GM10266 (cell line): ENCODE measurements around the gene UBE2Q1.

Experiments
- DNase-seq: peaks from one replicate; pipeline ENCODE4 v3.0.0; 2012; ENCODE audit errors: extremely low spot score
- TF ChIP-seq, protein P1 (sequence below): IDR thresholded peaks from 2 replicates; pipeline ENCODE4 v1.5.1; 2012; ENCODE audit warnings: mild to moderate bottlenecking, low read depth; ENCODE audit not compliant: control insufficient read depth, insufficient read depth; ENCODE audit errors: missing control alignments

Gene UBE2Q1

GRCh38 chr1:154586641-154587040 lies 28.2 kb upstream of the UBE2Q1 start:
- TF ChIP-seq, protein P1, sequence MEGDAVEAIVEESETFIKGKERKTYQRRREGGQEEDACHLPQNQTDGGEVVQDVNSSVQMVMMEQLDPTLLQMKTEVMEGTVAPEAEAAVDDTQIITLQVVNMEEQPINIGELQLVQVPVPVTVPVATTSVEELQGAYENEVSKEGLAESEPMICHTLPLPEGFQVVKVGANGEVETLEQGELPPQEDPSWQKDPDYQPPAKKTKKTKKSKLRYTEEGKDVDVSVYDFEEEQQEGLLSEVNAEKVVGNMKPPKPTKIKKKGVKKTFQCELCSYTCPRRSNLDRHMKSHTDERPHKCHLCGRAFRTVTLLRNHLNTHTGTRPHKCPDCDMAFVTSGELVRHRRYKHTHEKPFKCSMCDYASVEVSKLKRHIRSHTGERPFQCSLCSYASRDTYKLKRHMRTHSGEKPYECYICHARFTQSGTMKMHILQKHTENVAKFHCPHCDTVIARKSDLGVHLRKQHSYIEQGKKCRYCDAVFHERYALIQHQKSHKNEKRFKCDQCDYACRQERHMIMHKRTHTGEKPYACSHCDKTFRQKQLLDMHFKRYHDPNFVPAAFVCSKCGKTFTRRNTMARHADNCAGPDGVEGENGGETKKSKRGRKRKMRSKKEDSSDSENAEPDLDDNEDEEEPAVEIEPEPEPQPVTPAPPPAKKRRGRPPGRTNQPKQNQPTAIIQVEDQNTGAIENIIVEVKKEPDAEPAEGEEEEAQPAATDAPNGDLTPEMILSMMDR = no peak
- no peak for DNase-seq

DNA sequence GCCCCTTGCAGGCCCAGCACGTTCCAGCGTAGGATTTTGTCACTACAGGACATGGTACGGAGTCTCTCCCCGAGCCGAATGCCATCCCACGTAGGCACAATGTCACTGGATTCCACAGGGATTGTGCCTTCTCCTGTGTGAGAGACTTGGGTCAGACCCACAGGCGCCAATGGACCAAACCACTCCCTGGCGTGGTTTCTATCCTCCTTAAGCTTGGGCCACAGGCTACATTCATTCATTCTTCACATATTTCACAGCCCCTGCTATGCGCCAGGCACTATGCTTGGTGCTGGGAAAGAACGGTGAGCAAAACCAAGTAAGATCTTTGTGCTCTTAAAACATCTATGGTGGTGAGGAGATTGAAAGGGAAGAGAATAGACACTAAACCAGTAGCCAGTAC lies 27.8 kb upstream of the UBE2Q1 start:
- no peak for DNase-seq
- TF ChIP-seq, protein P1 = no peak

DNA sequence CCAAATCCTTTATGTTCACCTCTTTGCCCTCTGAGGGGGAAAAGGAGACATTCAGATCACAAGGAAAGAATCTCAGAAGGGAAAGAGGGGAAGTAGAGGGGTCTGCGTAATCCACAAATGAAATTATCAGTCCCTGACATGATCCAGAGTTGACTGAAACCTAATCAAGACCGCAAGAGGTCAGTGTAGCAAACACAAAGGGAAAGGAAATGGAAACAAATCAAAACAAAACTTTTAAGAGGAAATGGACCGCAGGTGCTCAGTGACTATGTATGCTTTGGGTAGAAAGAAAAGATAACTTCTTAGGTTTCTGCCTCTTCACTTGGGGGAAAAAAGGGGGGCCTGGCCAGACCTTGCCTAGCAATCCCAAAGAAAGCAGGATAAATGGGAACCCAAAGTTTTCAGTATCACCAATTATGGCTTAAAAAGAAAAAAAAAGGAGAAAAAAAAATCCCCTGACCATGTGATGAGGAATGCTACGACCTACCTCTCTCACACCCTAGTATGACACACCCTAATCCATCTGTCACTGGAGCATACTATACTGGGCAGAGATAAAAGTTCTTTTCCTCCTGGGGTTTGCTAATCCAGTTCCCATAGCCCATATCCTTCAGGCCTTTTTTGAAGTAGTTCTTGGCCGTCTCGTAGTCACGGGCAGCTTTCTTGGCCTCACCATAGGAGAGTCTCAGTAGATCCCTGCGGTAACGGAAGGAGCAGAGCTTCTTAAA lies 26.0 kb upstream of the UBE2Q1 start:
- TF ChIP-seq, protein P1 = no peak

GRCh38 chr1:154583773-154584172 lies 25.3 kb upstream of the UBE2Q1 start:
- DNase-seq = no peak
- TF ChIP-seq, protein P1 = no peak

More for the DNA sequence above, 26.0 kb upstream of the UBE2Q1 start:
- DNase-seq = no peak

GRCh38 chr1:154582885-154583284 lies 24.4 kb upstream of the UBE2Q1 start:
- no peak for DNase-seq
- TF ChIP-seq, protein P1 = no peak

DNA sequence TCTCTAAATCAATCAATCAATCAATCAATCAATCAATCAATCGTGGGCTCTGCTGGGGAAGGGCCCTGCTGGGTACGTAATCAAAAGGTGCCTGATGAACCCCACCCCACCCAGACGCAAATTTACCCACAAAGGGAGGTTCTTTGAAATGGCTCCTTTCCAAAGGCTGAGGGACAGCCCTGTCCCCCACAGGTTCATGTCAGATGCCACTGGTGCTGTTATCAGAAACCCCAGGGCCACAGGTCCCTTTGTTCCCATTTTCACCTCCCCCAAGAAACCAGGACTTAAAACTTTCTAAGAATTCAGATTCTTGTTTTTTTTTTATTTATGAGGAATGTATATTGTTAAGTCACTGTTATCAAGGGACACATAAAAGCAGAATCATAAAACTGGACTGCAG lies 23.3 kb upstream of the UBE2Q1 start:
- TF ChIP-seq, protein P1 = no peak
- no peak for DNase-seq

- TF ChIP-seq, protein P1 = no peak
Measured at GRCh38 chr1:154579374-154579773, 20.9 kb upstream of the UBE2Q1 start.

More at GRCh38 chr1:154579374-154579773, 20.9 kb upstream of the UBE2Q1 start:
- DNase-seq = no peak
